Left ventricle myocardium inferior (tissue), 1 donor: Measurements from ENCODE around the gene SLC25A19. TPM values are rescaled to one million over a fixed set of nuclear protein-coding genes. Genes with fewer than 3 reads are reported as not detected.

Experiments
- DNase-seq: peaks from one replicate; pipeline ENCODE4 v3.0.0-alpha.2; 2020
- H3K27ac ChIP-seq: fragments of 200-600 bp; replicated peaks from 2 replicates; pipeline ENCODE4 v1.8.0; 2021
- H3K27me3 ChIP-seq: fragments of 200-600 bp; 2 replicates; pipeline ENCODE4 v1.8.0; 2021; ENCODE audit warnings: low read depth
- H3K36me3 ChIP-seq: fragments of 200-600 bp; 2 replicates; pipeline ENCODE4 v1.8.0; 2021
- H3K4me1 ChIP-seq: fragments of 200-600 bp; 2 replicates; pipeline ENCODE4 v1.8.0; 2021
- H3K4me3 ChIP-seq: fragments of 200-600 bp; 2 replicates; pipeline ENCODE4 v1.8.0; 2021; ENCODE audit warnings: mild to moderate bottlenecking, moderate library complexity
- H3K9me3 ChIP-seq: fragments of 200-600 bp; replicated peaks from 2 replicates; pipeline ENCODE4 v1.8.0; 2021
- intact Hi-C: fragments of 100-400 bp; cut with micrococcal nuclease; formaldehyde crosslinking; loops from one replicate; pipeline ENCODE4 v1.11.0; 2022
- total RNA-seq: library from RNA; stranded (reverse); fragmentation: NEBNext Ultra II Directional; extraction: Animal tissue kit (Norgen Biotek cat#: 25700); gene quantifications from one replicate; pipeline ENCODE4 v1.2.1, GENCODE V29; 2021
- TF ChIP-seq, protein P1 (sequence below): fragments of 200-600 bp; IDR thresholded peaks from 2 replicates; pipeline ENCODE4 v1.8.0; 2021; ENCODE audit warnings: antibody characterized with exemption, mild to moderate bottlenecking, borderline replicate concordance
- donor health status: DM: no; HTN: yes; CAD: no; lungs with severe emphysema.

SLC25A19 gene
- total RNA-seq, 1 donor from 2014 or later, result 16.0 TPM

DNA sequence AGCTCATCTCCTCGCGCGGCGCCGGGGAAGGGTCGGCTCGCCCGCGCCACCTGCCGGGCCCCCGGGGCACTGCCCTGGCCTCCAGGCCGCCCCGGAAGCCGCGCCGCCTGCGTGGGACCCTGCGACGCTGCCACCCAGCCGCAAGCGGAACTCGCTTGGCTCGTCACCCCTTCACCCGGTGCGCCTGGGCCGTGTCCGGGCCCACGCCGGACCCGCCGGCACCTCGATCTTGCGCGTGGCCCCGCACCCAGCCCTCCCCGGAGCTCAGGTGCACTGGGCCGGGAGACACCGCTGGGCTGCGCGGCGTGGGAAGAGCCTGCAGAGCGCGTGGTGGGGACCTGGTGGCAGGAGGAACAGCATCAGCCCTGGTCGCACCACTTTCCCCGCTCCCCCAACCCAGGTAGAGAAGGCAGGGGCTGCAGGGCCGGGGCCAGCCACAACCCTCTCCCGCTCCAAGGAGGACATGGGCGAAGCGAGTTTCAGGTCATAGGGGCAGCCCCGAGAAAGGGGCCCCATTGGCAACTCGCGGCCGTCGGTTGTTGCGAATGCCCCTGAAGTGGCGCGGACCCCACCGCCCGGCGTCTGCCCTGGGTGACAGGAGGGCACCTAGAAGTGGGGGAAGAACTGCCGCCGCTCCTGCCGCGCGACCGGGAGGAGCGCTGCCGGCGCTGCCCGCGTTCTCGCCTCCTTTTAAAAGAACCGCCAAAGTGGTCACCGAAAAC is 17.8 kb downstream of the SLC25A19 start:
- Histone ChIP-seq H3K4me3 (peak overlapping the region; percentile 90), H3K4me1 (peaks cover 47% of the 10 kb centered on the region), H3K9me3 (no peaks in the 10 kb centered on the region), H3K27me3 (no peaks in the 10 kb centered on the region), H3K27ac (peak overlapping the region; percentile 97), H3K36me3 (peaks cover 16% of the 10 kb centered on the region)
- DNase-seq, result peak; percentile 85
- TF ChIP-seq, protein P1, sequence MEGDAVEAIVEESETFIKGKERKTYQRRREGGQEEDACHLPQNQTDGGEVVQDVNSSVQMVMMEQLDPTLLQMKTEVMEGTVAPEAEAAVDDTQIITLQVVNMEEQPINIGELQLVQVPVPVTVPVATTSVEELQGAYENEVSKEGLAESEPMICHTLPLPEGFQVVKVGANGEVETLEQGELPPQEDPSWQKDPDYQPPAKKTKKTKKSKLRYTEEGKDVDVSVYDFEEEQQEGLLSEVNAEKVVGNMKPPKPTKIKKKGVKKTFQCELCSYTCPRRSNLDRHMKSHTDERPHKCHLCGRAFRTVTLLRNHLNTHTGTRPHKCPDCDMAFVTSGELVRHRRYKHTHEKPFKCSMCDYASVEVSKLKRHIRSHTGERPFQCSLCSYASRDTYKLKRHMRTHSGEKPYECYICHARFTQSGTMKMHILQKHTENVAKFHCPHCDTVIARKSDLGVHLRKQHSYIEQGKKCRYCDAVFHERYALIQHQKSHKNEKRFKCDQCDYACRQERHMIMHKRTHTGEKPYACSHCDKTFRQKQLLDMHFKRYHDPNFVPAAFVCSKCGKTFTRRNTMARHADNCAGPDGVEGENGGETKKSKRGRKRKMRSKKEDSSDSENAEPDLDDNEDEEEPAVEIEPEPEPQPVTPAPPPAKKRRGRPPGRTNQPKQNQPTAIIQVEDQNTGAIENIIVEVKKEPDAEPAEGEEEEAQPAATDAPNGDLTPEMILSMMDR, result peak; percentile 83
- intact Hi-C loops, result no loop called here

DNA sequence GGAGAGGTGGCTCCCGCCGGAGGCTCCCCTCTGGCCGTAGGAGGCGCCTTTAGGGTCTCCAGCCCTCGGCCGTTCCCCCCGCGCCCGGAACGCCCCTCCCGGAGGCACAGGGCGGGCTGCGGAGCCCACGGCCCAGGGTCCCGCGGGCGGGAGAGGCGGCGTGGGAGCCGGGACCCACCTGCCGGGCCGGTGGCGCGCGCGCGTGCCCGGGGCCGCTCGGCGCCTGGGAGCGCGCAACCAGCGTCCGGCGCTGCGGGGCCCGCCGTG is 18.3 kb downstream of the SLC25A19 start, which contains the start of gene MIF4GD:
TSS of gene MIF4GD (minus strand) at position 266 of the 267 bp plus-strand sequence. CDS start 1,036 bp downstream, outside the sequence.
- TF ChIP-seq, protein P1, result no peak
- peaks cover 47% of the 10 kb centered on the region for H3K4me1 ChIP-seq
- intact Hi-C loops, result no loop called here

DNA sequence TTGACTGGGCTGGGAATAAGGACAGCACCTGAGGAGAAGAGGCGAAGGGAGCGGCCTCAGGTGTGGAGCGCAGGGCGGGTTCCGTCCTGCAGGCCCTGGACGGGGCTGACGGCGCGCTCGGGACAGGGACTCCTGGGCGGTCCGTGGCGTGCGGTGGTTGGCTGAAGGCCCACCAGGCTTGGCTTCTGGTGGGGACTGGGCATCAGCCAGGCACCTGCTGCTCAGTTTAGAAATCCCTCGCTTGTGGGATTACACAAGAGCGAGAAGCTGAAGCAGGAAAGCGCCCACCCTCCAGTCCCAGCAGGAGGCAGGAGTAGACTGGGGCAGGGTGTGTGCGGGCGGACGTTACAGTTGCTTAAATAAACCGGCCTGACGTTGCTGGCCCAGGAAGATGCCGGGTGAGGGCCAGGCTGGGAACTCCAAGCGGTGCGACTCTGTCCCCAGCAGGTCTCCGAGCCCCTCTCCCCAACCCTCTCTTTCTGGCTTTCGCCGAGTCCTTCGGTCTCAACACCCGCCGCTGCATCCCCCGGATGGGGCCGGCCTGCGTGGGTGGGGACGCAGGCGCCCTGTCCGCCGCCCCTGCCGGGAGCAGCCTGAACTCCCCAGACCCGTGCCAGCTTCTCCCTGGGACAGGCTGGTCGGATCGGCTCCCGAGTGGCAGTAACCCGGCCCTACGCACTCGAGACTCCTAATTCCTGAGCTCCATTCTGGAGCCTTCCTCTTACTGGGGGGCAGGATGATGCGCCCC is 18.8 kb downstream of the SLC25A19 start:
- H3K27ac ChIP-seq, result peak overlapping the region; percentile 97
- peak overlapping the region; percentile 90 for H3K4me3 ChIP-seq
- DNase-seq, result peak; percentile 62
- intact Hi-C loops, result no loop called here
- no peaks in the 10 kb centered on the region for H3K9me3 ChIP-seq
- H3K36me3 ChIP-seq, result peaks cover 26% of the 10 kb centered on the region
- H3K27me3 ChIP-seq, result no peaks in the 10 kb centered on the region
- TF ChIP-seq, protein P1, result peak; percentile 15
- H3K4me1 ChIP-seq, result peaks cover 47% of the 10 kb centered on the region

More for the DNA sequence above, 18.3 kb downstream of the SLC25A19 start, which contains the start of gene MIF4GD:
- H3K27ac ChIP-seq, result peak within 1 kb of the TSS; percentile 97
- H3K9me3 ChIP-seq, result no peaks in the 10 kb centered on the region
- H3K36me3 ChIP-seq, result peaks cover 21% of the 10 kb centered on the region
- DNase-seq, result no peak
- H3K27me3 ChIP-seq, result no peaks in the 10 kb centered on the region
- H3K4me3 ChIP-seq, result peak within 1 kb of the TSS; percentile 90

DNA sequence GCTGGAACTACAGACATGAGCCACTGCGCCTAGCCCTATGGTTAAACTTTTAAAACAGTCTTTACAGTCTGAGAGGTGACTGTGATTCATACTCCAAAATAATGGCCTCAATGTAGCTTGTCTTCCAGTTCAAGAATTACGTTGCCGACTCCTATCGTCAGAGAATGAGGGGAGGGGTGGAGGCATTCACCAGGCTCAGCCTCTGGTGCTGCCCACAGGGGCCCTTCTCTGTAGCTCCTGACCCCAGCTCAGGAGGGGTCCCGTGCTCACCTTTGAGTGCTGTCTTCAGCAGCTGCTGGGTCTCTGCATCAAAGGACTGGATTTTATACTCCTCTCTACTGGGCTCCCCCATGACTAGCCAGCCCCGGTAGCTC is 19.4 kb downstream of the SLC25A19 start:
- TF ChIP-seq, protein P1, result no peak
- no peak for DNase-seq
- Histone ChIP-seq H3K4me3 (peak overlapping the region; percentile 90), H3K27me3 (no peaks in the 10 kb centered on the region), H3K27ac (peak overlapping the region; percentile 97), H3K36me3 (peaks cover 31% of the 10 kb centered on the region), H3K4me1 (peaks cover 47% of the 10 kb centered on the region), H3K9me3 (no peaks in the 10 kb centered on the region)
- intact Hi-C loops, result no loop called here

DNA sequence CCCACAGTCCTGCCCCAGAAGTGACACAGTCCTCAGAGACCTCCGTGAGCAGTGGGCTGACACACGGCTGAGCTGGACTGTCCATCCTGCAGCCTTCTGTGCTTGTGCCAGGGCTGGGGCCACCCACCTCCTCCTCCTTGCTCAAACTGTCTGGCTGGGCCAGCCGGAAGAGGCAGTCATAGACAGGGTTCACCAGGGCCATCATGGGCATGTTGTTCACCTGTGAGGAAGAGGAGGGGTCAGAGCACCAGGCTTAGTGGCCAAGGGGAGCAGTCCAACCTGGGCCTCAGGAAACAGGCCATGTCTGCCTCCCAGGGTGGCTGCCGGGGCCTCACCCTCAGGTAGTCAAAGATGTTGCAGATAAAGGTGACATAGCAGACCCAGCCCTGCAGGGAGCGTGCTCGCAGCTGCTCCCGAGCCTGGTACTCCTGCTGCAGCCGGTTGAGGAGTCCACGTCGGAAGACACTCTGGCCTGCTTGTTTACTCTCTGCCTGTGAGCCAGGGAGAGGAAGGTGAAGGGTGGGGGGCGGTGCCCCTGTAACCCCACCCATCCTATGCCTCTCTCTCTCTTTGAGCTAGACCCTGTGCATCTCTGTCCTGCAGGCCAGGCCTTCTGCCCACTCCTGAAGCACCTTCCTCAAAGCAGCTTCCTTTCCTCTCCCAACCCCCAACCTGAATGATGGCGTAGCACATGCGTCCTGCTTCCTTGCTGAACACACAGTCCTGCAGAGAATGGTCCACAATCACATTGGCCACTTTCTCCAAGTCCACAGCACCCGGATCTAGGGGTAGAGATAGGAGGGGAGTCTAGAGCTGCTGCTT is 21.6 kb downstream of the SLC25A19 start:
- no peaks in the 10 kb centered on the region for H3K27me3 ChIP-seq
- TF ChIP-seq, protein P1, result no peak
- H3K27ac ChIP-seq, result no peak overlapping the region
- H3K36me3 ChIP-seq, result peaks cover 47% of the 10 kb centered on the region
- H3K9me3 ChIP-seq, result no peaks in the 10 kb centered on the region
- H3K4me3 ChIP-seq, result no peak overlapping the region
- no peak for DNase-seq
- peaks cover 46% of the 10 kb centered on the region for H3K4me1 ChIP-seq
- intact Hi-C loops, result no loop called here
